ENCODE data around the gene SCYGR5.
"Not testable (repeated sequence)": the region's sequence is repeated elsewhere in the genome, so short reads cannot be mapped to it uniquely, and the experiment has no call there.

Gene SCYGR5

GRCh38 chr2:227673620-227674019 is 7.0 kb downstream of the SCYGR5 start:
- not testable (repeated sequence) for DNase-seq (ENCODE audit: low read depth)

- no peak for DNase-seq (ENCODE audit: low read depth)
Observed at GRCh38 chr2:227674485-227674884, 7.9 kb downstream of the SCYGR5 start.

GRCh38 chr2:227677928-227678327 is 11.3 kb downstream of the SCYGR5 start:
- no peak for DNase-seq (ENCODE audit: low read depth)

DNA sequence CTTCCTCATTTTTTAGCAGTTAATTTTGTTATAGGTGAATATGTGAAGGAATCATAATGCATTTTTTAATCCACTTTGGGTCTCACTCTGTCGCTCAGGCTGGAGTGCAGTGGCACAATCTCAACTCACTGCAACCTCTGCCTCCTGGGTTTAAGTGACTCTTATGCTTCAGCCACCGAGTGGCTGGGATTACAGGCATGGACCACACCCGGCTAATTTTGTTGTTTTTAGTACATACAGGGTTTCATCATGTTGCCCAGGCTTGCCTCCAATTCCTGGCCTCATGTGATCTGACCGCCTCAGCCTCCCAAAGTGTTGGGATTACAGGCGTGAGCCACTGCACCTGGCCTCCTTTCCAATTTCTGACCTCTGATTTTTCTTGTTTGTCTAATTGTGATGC is 17.7 kb downstream of the SCYGR5 start:
- no peak for DNase-seq (ENCODE audit: low read depth)

DNA sequence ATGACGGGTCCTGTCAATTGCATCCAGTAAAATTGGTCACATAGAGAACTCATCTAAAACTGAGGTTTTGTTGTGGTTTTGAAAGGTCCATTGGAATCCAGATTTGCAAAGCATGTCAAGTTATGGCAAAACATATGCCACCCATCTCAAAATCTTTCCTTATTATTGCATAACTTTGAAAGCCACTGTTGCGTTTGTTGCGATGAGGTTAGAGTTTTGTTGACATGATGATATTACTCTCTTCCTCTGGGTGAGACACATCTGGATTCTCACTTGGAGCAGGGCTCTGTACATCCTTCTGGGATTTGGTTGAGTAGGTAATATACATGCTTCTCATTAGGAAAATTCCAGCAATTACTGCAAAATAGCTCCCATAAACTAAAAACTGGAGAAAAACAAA is 20.6 kb downstream of the SCYGR5 start:
- DNase-seq (ENCODE audit: low read depth) = no peak

DNA sequence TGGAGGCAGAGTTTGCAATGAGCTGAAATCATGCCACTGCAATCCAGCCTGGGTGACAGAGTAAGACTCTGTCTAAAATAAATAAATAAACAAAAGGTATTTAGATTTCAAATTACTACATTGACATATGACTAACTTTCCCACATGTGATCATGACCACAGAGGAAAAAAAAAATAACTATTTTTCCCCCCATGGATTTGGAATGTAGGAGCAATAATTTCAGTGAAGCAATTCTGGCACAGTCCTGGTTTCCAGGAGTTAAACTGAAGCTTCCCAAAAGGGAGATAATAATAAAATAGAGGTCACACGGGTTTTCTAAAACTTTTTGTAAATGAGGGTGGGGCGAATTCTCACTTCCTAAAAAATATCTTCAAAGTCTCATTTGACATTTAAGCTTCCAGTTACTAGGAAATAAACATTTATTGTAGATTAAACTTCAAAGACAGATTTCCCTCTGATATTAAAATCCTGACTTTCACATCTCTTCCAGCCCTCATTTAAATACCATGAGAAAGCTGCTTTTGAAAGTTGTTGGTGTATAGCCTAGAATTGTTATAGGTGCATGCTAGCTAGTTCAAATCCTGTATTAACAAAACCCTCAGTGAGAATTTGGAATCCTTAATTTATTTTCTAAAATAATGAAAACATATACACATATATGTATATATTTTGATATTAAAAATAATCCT is 30.5 kb downstream of the SCYGR5 start:
- DNase-seq (ENCODE audit: low read depth) = peak; percentile 18

DNA sequence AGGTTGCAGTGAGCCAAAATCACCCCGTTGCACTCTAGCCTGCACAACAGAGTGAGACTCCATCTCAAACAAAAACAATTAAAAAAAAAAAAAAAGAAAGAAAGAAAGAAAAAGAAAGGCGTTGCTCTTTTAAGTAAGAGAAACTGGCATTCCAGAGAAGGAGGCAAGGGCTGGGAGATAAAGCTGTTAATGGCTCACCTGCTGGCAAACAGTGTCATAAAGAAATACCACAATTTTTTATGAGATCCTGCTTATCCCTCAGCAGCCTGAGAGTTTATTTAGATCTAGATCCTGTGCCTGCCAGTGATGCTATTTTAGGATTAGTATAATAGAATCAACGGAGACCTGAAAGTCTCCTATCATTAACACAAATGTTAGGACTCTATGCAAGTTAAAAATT is 35.0 kb downstream of the SCYGR5 start:
- no peak for DNase-seq (ENCODE audit: low read depth)

DNA sequence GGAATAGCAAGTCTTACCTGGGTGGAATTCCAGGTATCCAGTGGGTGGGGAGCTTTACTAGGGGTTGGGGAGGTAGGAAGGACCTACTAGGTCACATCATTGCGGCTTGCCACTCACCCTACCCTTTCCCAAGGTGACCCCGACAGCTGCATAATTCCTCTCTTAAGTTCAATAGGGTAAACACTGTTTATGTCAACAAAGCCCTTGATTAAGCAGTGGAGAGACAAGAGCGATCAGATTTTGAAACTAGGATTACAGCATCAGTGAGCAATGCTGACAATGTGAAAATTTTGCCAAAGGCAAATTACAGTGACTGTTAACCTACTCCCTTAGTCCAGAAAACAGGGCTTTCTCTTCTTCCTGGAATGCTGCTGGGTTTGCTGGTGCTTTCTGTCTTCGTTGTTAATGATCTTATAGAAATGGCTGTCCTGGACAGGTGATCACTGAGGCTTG is 36.7 kb downstream of the SCYGR5 start:
- DNase-seq (ENCODE audit: low read depth) = peak; percentile 71

DNA sequence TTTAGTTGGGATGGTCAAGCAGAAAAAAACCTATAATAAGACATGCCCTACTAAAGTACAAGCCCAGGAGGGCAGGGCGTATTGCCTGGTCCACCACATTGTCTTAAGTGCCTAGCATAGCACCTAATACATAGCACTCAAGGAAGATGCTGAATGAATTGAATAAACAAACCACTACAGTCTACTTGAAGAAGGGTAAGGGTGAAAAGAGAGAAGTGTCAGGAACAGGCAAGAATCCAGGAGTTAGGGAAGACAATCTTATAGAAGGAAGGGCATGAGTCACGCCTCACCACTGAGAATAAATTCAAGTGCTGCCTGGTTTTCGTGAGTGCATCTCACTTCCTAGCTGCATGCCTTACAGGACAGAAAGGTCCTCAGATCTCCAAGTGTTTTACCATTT is 37.4 kb downstream of the SCYGR5 start:
- DNase-seq (ENCODE audit: low read depth) = peak; percentile 66

GRCh38 chr2:227706859-227707258 is 40.3 kb downstream of the SCYGR5 start:
- no peak for DNase-seq (ENCODE audit: low read depth)

DNA sequence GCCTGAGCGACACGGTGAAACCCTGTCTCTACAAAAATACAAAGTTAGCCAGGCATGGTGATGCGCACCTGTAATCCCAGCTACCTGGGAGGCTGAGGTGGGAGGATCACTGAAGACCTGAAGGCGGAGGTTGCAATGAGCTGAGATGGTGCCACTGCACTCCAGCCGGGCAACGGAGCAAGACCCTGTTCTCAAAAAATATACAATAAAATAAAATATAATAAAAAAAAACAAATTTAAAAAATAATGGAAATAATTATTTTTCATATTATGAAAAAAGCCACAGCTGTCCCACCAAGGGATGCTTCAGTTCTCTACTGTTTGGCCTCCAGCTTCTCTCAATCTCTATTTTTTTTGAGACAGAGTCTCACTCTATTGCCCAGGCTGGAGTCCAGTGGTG is 40.8 kb downstream of the SCYGR5 start:
- DNase-seq (ENCODE audit: low read depth) = no peak

DNA sequence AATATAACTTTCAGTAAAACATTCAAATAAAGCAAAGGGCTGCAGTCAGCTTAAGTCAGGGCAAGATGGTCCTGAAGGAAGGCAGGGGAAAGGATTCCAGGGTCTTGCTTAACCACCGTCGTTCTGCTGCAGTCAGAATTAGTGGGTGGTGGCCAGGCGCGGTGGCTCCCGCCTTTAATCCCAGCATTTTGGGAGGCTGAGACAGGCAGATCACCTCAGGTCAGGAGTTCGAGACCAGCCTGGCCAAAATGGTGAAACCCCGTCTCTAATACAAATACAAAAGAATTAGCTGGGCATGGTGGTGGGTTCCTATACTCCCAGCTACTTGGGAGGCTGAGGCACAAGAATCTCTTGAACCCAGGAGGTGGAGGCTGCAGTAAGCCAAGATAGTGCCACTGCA is 44.4 kb downstream of the SCYGR5 start:
- DNase-seq (ENCODE audit: low read depth) = no peak

DNA sequence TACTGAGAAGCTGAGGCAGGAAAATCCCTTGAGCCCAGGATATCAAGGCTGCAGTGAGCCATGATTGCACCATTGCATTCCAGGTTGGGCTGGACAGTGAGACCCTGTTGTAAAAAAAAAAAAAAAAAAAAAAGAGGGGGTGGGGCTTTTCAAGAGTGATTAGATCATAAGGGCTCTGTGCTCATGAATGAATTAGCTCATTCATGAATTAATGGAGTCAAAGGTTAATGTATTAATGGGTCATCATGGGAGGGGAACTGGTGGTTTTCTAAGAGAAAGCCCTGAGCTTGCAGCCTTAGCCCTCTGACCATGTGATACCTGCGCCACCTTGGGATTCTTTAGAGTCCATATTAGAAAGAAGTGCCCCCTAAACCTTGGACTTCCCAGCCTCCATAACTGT is 46.7 kb downstream of the SCYGR5 start:
- no peak for DNase-seq (ENCODE audit: low read depth)

DNA sequence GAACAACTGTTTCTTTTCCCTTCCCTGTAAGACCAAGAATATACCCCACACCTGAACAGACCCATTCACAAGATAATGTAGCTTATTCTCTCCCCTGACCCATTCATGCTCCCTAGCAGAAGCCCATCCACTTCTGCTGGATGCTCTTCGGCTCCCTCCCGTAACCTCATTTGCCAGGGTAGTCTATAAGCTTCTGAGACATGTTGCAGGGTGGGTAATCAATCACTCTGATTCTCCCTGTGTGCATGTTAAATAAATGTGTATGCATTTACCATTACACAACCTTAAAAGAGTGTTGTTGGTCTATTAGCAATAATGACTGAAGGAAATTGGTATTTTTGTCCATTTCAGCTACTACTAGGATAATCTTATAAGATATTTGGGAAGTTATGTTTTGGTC is 49.9 kb downstream of the SCYGR5 start:
- no peak for DNase-seq (ENCODE audit: low read depth)
